ENCODE data around the gene NEU2. TPM values are rescaled to one million over a fixed set of nuclear protein-coding genes. Genes with fewer than 3 reads are reported as not detected.

The NEU2 gene
- total RNA-seq, 1 donor from 2014 or later: not detected

- no peak for TF ChIP-seq CTCF (IDR thresholded peaks at IDR 0.05)
- DNase-seq (no peak), ATAC-seq (ENCODE audit: low read depth) (no peak)
- peaks cover 2% of the 10 kb centered on the region for H3K9me3 Mint-ChIP-seq
- no peak overlapping the region for H3K27ac Mint-ChIP-seq
- no peak overlapping the region for H3K4me3 Mint-ChIP-seq
- no peaks in the 10 kb centered on the region for H3K4me1 Mint-ChIP-seq
- POLR2A ChIA-PET: no interaction called here
- no peaks in the 10 kb centered on the region for H3K36me3 Mint-ChIP-seq (ENCODE audit: low read depth)
- CTCF ChIA-PET: no interaction called here
- intact Hi-C loops (cut with micrococcal nuclease): no loop called here
- no peaks in the 10 kb centered on the region for H3K27me3 Mint-ChIP-seq
Observed at GRCh38 chr2:233022561-233022960, 9.9 kb upstream of the NEU2 start.

- Mint-ChIP-seq H3K4me1 (no peaks in the 10 kb centered on the region), H3K27me3 (no peaks in the 10 kb centered on the region), H3K9me3 (peaks cover 2% of the 10 kb centered on the region), H3K36me3 (ENCODE audit: low read depth) (no peaks in the 10 kb centered on the region), H3K27ac (no peak overlapping the region), H3K4me3 (no peak overlapping the region)
- intact Hi-C loops (cut with micrococcal nuclease): no loop called here
- DNase-seq (no peak), ATAC-seq (ENCODE audit: low read depth) (no peak)
- POLR2A ChIA-PET: no interaction called here
- no peak for TF ChIP-seq CTCF (IDR thresholded peaks at IDR 0.05)
- CTCF ChIA-PET: no interaction called here
Observed at GRCh38 chr2:233023007-233023760, 9.3 kb upstream of the NEU2 start.

GRCh38 chr2:233023761-233024410 is 8.6 kb upstream of the NEU2 start:
- no peaks in the 10 kb centered on the region for H3K4me1 Mint-ChIP-seq
- H3K27me3 Mint-ChIP-seq: no peaks in the 10 kb centered on the region
- ChIA-PET CTCF (no interaction called here), POLR2A (no interaction called here)
- DNase-seq (no peak), ATAC-seq (ENCODE audit: low read depth) (no peak)
- no peak for TF ChIP-seq CTCF (IDR thresholded peaks at IDR 0.05)
- no peaks in the 10 kb centered on the region for H3K36me3 Mint-ChIP-seq (ENCODE audit: low read depth)
- no peaks in the 10 kb centered on the region for H3K9me3 Mint-ChIP-seq
- H3K4me3 Mint-ChIP-seq: no peak overlapping the region
- H3K27ac Mint-ChIP-seq: no peak overlapping the region
- intact Hi-C loops (cut with micrococcal nuclease): no loop called here

GRCh38 chr2:233025706-233026105 is 6.8 kb upstream of the NEU2 start:
- Mint-ChIP-seq H3K36me3 (ENCODE audit: low read depth) (no peaks in the 10 kb centered on the region), H3K27me3 (no peaks in the 10 kb centered on the region), H3K27ac (no peak overlapping the region), H3K9me3 (no peaks in the 10 kb centered on the region), H3K4me3 (no peak overlapping the region), H3K4me1 (no peaks in the 10 kb centered on the region)
- ATAC-seq (ENCODE audit: low read depth) (no peak), DNase-seq (no peak)
- CTCF ChIA-PET: no interaction called here
- POLR2A ChIA-PET: no interaction called here
- no peak for TF ChIP-seq CTCF (IDR thresholded peaks at IDR 0.05)
- intact Hi-C loops (cut with micrococcal nuclease): no loop called here

GRCh38 chr2:233026198-233026813 is 6.2 kb upstream of the NEU2 start:
- intact Hi-C loops (cut with micrococcal nuclease): no loop called here
- H3K9me3 Mint-ChIP-seq: no peaks in the 10 kb centered on the region
- CTCF ChIA-PET: interaction anchor here (0.7 kb wide), 1 partner anchor 95 kb away, joined by 4 read pairs; no protein-coding TSS in a partner anchor
- DNase-seq: no peak
- POLR2A ChIA-PET: no interaction called here
- no peak overlapping the region for H3K27ac Mint-ChIP-seq
- no peak for TF ChIP-seq CTCF (IDR thresholded peaks at IDR 0.05)
- no peaks in the 10 kb centered on the region for H3K4me1 Mint-ChIP-seq
- no peak overlapping the region for H3K4me3 Mint-ChIP-seq
- ATAC-seq (ENCODE audit: low read depth): no peak
- H3K27me3 Mint-ChIP-seq: no peaks in the 10 kb centered on the region
- no peaks in the 10 kb centered on the region for H3K36me3 Mint-ChIP-seq (ENCODE audit: low read depth)
